DMS53 (cell line): ENCODE measurements around the gene NUP210.

Experiments used
- DNase-seq: peaks from one replicate; lab custom pipeline; 2025; lab: John Stamatoyannopoulos, UW

NUP210 gene

DNA sequence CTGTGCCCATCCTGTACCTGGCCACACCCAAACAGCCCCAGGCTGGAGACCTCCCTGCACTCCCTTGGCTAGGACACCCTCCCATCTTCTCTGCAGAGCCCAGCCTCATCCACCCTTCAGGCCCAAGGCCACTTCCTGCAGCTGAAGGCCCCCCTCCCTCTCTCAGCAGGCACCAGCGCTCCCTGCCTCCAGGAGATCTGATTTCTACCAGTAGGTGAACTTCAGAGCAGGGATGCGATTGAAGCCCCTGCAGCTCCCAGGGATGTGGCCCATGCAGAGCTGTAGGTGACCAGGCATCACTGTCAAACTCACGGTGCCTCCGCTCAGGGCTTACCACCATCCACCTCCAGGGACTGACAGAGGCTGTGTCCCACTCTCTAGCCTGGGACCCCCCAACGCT, 96.3 kb downstream of the NUP210 start:
- no peak for DNase-seq

- DNase-seq, result no peak
These were observed 97.8 kb downstream of the NUP210 start for GRCh38 chr3:13322324-13322723.

DNA sequence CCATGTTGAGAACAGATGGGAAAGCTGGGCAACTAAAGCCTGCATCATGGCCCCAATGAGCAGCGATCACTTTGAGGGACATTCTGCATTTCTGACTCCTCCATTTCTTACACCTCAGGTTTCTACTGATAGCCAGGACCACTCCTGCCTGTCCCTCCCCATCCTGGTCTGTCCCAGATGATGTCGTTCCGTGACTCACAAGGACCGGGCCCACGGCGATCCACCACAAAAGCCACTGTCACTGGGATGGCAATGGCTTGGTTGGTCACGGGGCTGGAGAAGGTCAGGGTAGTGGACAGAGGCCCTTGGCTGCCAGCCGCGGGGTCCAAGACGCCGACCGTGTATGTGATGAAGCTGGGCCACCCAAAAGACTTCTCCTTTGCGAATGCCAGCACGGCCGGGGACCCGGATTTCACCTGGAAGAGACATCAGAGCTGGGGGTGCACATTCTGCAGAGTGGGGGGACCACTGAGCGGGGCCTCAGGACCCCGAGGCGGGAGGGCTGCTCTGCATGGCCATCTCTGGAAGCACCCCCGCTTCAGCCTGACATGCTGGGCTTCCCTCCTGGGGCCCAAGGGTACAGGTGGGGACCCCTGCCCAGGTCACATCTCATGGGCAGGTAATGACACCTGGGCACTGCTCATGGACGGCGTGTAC, 100.4 kb downstream of the NUP210 start:
- no peak for DNase-seq

GRCh38 chr3:13318626-13319470, 101.3 kb downstream of the NUP210 start:
- no peak for DNase-seq

GRCh38 chr3:13317596-13318320, 102.4 kb downstream of the NUP210 start:
- DNase-seq, result no peak

GRCh38 chr3:13316603-13317002, 103.5 kb downstream of the NUP210 start:
- DNase-seq, result no peak

- no peak for DNase-seq
These were observed 105.2 kb downstream of the NUP210 start for GRCh38 chr3:13314877-13315276.

DNA sequence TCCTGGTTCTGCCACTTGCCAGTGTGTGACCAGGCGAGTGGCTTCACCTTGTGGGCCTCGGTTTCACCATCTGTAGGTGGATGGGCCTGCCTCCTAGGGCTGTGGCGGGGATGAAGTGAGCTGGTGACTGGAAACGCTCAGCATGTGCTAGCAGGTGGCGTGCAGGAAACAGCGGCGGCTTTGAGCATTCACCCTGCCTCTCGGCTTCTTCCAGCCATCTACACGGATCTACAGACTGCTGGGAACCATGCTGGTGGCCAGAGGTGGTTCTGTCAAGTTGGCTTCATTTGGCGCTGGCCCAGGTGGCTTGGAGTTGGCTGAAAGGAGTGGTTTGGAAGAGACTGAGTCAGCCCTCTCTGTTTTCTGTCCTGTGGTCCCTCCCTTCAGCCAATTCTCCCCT, 106.3 kb downstream of the NUP210 start:
- no peak for DNase-seq

DNA sequence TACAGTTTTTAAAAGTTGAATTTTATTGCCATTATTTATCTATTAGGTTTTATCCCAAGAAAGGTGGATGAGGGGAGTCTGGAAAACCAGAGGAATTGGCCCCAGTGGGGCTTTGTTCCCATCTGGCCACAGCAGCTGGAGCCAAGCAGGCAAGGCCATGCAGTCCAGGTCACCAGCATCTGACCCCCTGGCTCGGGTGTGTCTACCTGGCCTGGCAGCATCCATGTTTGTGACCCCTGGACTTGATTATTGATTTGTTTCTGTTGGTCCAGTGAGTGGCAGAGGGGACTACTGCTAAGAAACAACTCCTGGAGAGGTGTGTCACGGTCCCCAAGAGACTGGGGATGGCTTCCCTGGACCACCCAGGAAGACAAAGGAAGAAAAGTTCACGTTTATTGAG, 111.1 kb downstream of the NUP210 start:
- DNase-seq, result no peak

DNA sequence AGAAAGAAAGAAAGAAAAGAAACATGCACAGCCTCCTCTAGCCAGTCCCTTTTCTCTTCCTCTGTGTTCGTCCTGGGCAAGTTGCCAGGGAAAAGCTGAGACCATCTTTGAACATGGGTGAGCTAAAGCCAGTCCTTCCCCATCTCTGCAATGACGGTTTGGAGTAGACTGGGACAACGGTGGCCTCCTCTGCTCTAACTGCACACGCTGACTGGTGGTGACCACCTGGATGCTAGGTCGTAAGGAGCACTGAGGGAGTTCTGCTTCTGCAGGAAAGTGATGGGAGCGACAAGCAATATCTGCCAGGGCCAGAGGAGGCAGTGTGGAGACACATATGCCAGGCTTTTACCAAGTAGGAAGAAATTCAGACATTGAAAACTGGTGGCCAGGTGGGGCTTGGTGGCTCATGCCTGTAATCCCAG, 111.7 kb downstream of the NUP210 start:
- peak; percentile 49 for DNase-seq

DNA sequence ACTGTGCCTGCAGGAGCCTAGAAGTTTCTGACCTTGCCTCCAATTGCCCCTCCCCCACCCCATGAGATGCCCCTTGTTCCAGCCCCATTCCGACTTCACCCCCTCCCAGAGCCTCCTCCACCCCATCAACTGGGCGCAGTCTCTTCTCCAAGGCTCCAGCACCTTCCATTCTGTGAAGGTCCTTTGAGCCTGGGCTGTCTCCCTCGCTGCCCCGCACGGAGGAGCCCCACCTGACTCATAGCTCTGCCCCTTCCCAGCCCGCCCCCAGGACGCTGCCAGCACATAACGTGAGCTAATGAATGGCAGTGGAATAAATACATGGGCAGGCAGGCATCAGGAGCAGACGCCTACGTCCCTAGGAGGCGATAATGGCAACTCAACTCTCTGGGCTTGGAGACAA, 113.1 kb downstream of the NUP210 start:
- no peak for DNase-seq

DNA sequence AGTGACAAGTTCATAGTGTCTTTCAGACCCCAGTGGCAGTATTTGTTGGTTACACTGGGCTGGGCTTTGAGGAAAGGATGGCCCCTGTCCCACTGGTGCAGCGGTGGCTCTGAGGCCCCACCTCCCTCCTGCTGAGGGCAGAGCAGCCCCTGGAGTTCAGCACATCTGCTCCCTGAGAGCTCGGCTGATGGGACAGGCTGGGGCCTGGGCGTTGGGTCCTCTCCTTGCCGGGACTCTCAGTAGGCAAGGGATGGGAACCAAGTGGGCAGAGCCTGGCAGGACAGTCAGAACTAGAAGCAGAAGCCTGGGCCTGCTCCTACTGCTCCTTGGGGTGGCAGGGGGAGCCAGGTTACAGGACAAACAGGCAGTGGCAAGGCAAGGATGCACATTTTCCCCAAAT, 114.5 kb downstream of the NUP210 start:
- DNase-seq, result no peak

- no peak for DNase-seq
These were observed 116.7 kb downstream of the NUP210 start for GRCh38 chr3:13303410-13303809.

- peak; percentile 83 for DNase-seq
These were observed 118.7 kb downstream of the NUP210 start for GRCh38 chr3:13301286-13301987.

- DNase-seq, result no peak
These were observed 119.4 kb downstream of the NUP210 start for GRCh38 chr3:13300546-13301285.

- no peak for DNase-seq
These were observed 120.5 kb downstream of the NUP210 start for GRCh38 chr3:13299531-13300155.

DNA sequence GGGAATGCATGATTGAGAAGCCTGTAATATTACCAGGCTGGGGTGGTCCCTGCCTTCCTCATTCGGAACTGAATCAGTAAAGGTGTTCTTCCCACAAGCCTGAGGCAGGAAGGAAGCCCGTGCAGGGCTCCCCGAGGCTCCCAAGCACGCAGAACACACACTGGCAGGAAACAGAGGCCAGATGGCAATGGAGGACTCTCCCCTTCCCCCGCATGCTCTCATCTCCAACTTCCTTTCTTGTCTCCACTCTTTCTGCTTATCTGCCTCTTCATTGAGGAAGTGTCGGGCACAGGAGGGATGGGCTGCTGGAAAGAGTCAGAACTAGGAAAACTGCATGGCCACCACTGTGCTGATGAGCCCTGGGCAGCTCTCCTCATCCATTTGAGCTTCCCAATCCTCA, 123.5 kb downstream of the NUP210 start:
- DNase-seq, result no peak

DNA sequence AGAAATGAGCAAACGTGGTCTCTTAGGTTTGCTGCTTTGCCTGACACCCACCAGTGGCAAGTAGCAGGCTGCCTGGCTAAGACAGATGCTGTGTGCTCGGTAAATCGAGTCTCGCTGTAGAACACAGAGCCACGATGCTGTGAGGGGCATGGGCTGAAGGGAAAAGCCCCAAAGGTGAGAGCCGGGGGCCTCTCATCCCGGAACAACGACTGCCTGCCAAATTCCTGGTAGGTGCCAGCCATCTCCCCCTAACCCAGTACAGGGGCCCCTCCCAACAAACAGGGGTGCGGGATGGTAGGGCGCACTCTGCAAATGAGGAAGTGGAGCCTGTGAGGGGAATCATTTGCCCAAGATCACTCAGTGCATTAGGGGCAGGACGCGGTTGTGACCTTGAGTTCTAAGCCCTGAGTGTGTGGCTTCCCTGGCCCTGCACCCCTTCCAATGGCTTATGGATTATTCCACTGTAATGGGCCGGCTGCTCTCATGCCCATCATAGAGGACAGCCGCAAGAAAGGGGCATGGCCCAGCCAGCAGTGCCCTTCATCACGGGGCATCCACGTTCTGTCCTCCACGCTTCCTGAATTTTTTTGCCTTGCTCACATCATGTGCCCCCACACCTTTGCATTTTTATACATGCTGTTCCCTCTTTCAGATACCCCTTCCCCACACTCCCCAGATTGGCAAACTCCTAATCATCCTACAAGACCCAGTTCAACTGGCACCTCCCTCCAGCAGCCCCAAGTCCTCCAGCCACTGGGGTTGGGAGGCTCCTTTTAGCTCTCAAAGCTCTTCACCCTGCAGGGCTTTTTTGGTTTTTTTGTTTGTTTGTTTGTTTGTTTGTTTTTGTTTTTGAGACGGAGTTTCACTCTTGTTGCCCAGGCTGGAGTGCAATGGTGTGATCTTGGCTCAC, 125.4 kb downstream of the NUP210 start:
- DNase-seq, result no peak

DNA sequence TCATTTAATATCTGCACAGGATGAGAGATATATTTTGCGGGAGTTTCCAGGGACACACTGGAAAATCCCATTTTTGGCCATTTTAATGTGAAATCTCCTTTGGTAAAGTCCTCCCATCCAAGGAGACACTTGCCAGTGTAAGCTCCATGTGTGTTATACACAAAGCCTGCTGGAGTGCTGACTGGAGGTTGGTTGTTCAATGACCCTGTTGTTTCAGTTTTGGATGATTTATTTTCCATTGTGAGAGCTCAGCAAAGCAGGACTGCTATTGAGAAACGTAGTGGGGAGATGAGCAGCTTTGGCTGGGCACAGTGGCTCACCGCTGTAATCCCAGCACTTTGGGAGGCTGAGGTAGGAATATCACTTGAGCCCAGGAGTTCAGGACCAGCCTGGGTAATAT, 127.7 kb downstream of the NUP210 start:
- no peak for DNase-seq

GRCh38 chr3:13290941-13291340, 129.2 kb downstream of the NUP210 start:
- DNase-seq, result no peak
